CD4-positive, alpha-beta T cell (primary cell): ENCODE data around the gene PHLDB3. TPM values are rescaled to one million over a fixed set of nuclear protein-coding genes. Genes with fewer than 3 reads are reported as not detected.
A peak's percentile ranks its signal among the peaks of the same experiment; 100 is the strongest.

ENCODE experiments used
- ATAC-seq: fragments of 200-7000 bp; cut with Tn5 transposase; one replicate; pipeline ENCODE4 v1.10.0; 2022; ENCODE audit warnings: mild to moderate bottlenecking; ENCODE audit not compliant: poor library complexity
- CTCF ChIA-PET: fragments of 350-600 bp; sonication (Branson Sonifier 250); formaldehyde crosslinking; loops from one replicate; lab custom pipeline; 2021; ENCODE audit warnings: antibody characterized with exemption, inconsistent platforms; lab: Charles Lee
- POLR2A ChIA-PET: fragments of 350-600 bp; sonication (Branson Sonifier 250); formaldehyde crosslinking; loops from one replicate; lab custom pipeline; 2021; ENCODE audit warnings: antibody characterized with exemption, inconsistent platforms; lab: Charles Lee
- DNase-seq, 14 experiments: peaks; one replicate each; pipeline ENCODE4 v3.0.0-alpha.2; 2013 to 2020; ENCODE audit warnings: mixed read lengths in 2 of 14
- H3K27ac ChIP-seq, 2 donors: one replicate each; pipeline versions ENCODE4 v1.5.1 to v1.7.0; 2013; ENCODE audit warnings: low read length in 2 of 2, low read depth in 1 of 2, mild to moderate bottlenecking in 1 of 2
- H3K27me3 ChIP-seq, 2 experiments: 1 replicate in 1 of 2; 2 replicates in 1 of 2; pipeline versions ENCODE4 v1.6.1 to v1.7.0; 2013; ENCODE audit warnings: low read length in 2 of 2, control low read depth in 1 of 2, mild to moderate bottlenecking in 1 of 2, moderate library complexity in 1 of 2; ENCODE audit not compliant: insufficient read depth in 2 of 2, control insufficient read depth in 1 of 2
- H3K36me3 ChIP-seq: one replicate; pipeline ENCODE4 v1.6.1; 2013; ENCODE audit warnings: low read length, control low read depth; ENCODE audit not compliant: insufficient read depth
- H3K4me1 ChIP-seq: one replicate; pipeline ENCODE4 v1.6.1; 2013; ENCODE audit warnings: low read length, control low read depth; ENCODE audit not compliant: insufficient read depth
- H3K4me3 ChIP-seq: one replicate; pipeline ENCODE4 v1.5.1; 2013; ENCODE audit warnings: mild to moderate bottlenecking, low read length, moderate library complexity
- H3K9me3 ChIP-seq, 2 experiments: 1 replicate in 1 of 2; 2 replicates in 1 of 2; pipeline versions ENCODE4 v1.6.1 to v1.7.0; 2013; ENCODE audit warnings: low read length in 2 of 2, mild to moderate bottlenecking in 2 of 2, control low read depth in 1 of 2, moderate library complexity in 1 of 2; ENCODE audit not compliant: control insufficient read depth in 1 of 2, insufficient read depth in 1 of 2
- H3K27ac Mint-ChIP-seq: one replicate; pipeline ENCODE4 v1.8.0; 2020; ENCODE audit warnings: mixed read lengths
- H3K27me3 Mint-ChIP-seq: one replicate; pipeline ENCODE4 v1.8.0; 2021; ENCODE audit warnings: mixed read lengths
- H3K36me3 Mint-ChIP-seq: one replicate; pipeline ENCODE4 v1.8.0; 2021; ENCODE audit warnings: low read depth, mixed read lengths
- H3K4me1 Mint-ChIP-seq: one replicate; pipeline ENCODE4 v1.8.0; 2021; ENCODE audit warnings: low read depth, mixed read lengths
- H3K4me3 Mint-ChIP-seq: one replicate; pipeline ENCODE4 v1.8.0; 2020; ENCODE audit warnings: mild to moderate bottlenecking, mixed read lengths
- H3K9me3 Mint-ChIP-seq: one replicate; pipeline ENCODE4 v1.8.0; 2020; ENCODE audit warnings: mixed read lengths
- intact Hi-C, 2 experiments: fragments of 100-400 bp; cut with DNase I in 1 of 2; cut with micrococcal nuclease in 1 of 2; formaldehyde crosslinking; loops; one replicate each; pipeline versions ENCODE4 v1.15.1 to v1.9.0; 2023 to 2025; cut with DNase I, micrococcal nuclease
- total RNA-seq, 174 experiments: library from RNA in 2 of 174; stranded (reverse) in 2 of 174; gene quantifications; one replicate each; pipeline ENCODE4 v1.2.3 and lab custom pipeline; 2021 to 2026
- TF ChIP-seq, protein P1 (sequence below): fragments of 200-600 bp; IDR thresholded peaks from one replicate; pipeline ENCODE4 v1.8.0; 2022; ENCODE audit warnings: antibody characterized with exemption, mild to moderate bottlenecking

PHLDB3 gene
- total RNA-seq, 2 experiments from 2014 or later = 75.1 to 77.4 TPM

DNA sequence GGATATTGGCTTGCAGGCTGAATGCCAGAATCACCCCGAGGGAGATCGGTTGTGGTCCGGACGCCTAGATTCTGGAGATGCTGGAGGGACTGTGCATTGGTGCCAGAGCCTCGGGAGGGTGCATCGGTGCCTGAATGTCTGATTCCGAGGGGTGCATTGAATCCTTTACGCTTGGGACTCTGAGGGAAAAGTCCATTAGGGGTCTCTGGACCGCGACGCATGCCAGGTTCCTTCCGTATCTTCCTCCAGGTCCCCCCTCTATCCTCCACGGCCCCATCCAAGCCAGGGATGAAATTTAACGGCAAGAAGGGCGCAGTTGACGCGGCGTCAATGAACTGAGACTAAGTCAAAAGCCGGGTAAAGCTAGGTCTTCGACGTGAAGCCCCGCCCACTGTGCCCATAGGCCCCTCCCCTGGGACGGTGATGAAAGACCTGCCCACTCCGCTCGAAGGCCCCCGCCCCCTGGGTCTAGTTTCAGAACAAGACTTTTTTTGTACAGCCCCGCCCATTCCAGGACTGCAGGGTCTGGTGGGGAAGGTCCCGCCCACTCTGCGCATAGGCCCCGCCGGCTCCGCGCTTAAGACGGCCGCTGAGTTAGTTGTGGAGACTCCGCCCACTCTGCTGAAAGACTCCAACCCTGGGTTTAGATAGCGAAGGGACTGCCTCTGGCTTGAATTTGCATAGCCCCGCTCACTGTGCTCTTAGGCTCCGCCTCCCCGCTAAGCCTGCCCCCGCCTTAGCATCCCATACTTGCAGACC lies 29.2 kb upstream of the PHLDB3 start:
- Mint-ChIP-seq H3K27ac (peak overlapping the region; percentile 92), H3K27me3 (no peaks in the 10 kb centered on the region), H3K9me3 (no peaks in the 10 kb centered on the region), H3K4me1 (peaks cover 21% of the 10 kb centered on the region), H3K4me3 (peak overlapping the region; percentile 96), H3K36me3 (peaks cover 20% of the 10 kb centered on the region)
- TF ChIP-seq, protein P1, sequence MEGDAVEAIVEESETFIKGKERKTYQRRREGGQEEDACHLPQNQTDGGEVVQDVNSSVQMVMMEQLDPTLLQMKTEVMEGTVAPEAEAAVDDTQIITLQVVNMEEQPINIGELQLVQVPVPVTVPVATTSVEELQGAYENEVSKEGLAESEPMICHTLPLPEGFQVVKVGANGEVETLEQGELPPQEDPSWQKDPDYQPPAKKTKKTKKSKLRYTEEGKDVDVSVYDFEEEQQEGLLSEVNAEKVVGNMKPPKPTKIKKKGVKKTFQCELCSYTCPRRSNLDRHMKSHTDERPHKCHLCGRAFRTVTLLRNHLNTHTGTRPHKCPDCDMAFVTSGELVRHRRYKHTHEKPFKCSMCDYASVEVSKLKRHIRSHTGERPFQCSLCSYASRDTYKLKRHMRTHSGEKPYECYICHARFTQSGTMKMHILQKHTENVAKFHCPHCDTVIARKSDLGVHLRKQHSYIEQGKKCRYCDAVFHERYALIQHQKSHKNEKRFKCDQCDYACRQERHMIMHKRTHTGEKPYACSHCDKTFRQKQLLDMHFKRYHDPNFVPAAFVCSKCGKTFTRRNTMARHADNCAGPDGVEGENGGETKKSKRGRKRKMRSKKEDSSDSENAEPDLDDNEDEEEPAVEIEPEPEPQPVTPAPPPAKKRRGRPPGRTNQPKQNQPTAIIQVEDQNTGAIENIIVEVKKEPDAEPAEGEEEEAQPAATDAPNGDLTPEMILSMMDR = no peak
- intact Hi-C loops = loop anchor here (1.0 to 10.0 kb wide), 3 partner anchors 42 to 221 kb away; partner anchors contain the start of genes PINLYP (in 1 of the 2), SMG9 (in 1 of the 2) and XRCC1 (in 1 of the 2)
- Histone ChIP-seq H3K9me3 (peaks cover 0 to 2% of the 10 kb centered on the region in 2 experiments), H3K4me1 (peaks cover 21% of the 10 kb centered on the region), H3K27ac (peak overlapping the region; percentile 53 to 61), H3K4me3 (peak overlapping the region; percentile 77), H3K27me3 (no peaks in the 10 kb centered on the region), H3K36me3 (peaks cover 5% of the 10 kb centered on the region)
- ChIA-PET CTCF (interaction anchor here (0.5 to 2.4 kb wide), 8 partner anchors 9 to 1094 kb away, joined by 3 to 8 read pairs (median 6); no protein-coding TSS in a partner anchor), POLR2A (interaction anchor here (0.5 to 4.9 kb wide), 13 partner anchors 9 to 221 kb away, joined by 3 to 44 read pairs (median 13); partner anchors contain the start of genes IRGQ, LYPD3, PHLDB3 and SMG9)
- ATAC-seq (peak; percentile 78), DNase-seq (peak; percentile 85 to 97 (median 92))

DNA sequence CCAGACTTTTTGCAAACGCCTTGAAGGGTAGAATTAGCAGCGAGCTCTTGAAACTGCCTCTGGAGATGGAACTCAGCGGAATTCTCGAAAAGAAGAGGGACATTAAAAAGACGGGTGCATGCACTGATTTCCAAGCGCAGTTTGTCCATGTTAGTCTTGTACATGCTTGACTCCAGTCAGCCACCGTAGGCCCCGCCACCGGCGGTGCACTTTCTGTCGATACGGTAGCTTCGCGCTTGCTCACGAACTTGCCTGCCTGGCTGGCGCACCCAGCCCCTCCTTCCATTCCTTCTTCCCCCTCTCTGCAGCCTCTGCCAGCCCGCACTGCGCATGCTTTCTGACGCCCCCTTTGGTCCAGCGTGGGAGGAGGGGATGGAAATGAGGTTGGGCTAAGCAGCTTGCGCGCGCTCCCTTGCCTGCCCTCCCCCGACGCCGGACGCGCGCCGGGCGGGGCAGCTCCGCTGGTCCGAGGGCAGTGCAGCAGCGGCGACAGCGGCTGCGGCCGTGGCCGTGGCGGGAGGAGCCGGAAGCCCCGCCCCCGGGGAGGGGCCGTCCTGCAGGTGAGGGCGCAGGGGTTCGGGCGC lies 28.5 kb upstream of the PHLDB3 start, which contains the start of gene ZNF575:
ZNF575 (plus strand) TSS at position 227 of the 584 bp plus-strand sequence. CDS start 1,235 bp downstream, outside the sequence.
- ATAC-seq (peak; percentile 48), DNase-seq (peak; percentile 70 to 93 (median 81))
- ChIA-PET CTCF (interaction anchor here (0.5 to 2.4 kb wide), 8 partner anchors 8 to 1094 kb away, joined by 3 to 8 read pairs (median 6); no protein-coding TSS in a partner anchor), POLR2A (interaction anchor here (0.5 to 4.9 kb wide), 16 partner anchors 8 to 222 kb away, joined by 3 to 44 read pairs (median 8); partner anchors contain the start of genes IRGQ, LYPD3, PHLDB3 and PINLYP)
- Mint-ChIP-seq H3K4me1 (peaks cover 21% of the 10 kb centered on the region), H3K27ac (peak within 1 kb of the TSS; percentile 92), H3K27me3 (no peaks in the 10 kb centered on the region), H3K36me3 (peaks cover 14% of the 10 kb centered on the region), H3K4me3 (peak within 1 kb of the TSS; percentile 96), H3K9me3 (no peaks in the 10 kb centered on the region)
- Histone ChIP-seq H3K4me1 (peaks cover 21% of the 10 kb centered on the region), H3K4me3 (peak within 1 kb of the TSS; percentile 77), H3K36me3 (no peaks in the 10 kb centered on the region), H3K27ac (peak within 1 kb of the TSS; percentile 53 to 61), H3K9me3 (no peaks in the 10 kb centered on the region), H3K27me3 (no peaks in the 10 kb centered on the region)
- TF ChIP-seq, protein P1 = peak; percentile 13
- intact Hi-C loops = loop anchor here (1.0 to 10.0 kb wide), 3 partner anchors 42 to 222 kb away; partner anchors contain the start of genes PINLYP (in 1 of the 2), SMG9 (in 1 of the 2) and XRCC1 (in 1 of the 2)

DNA sequence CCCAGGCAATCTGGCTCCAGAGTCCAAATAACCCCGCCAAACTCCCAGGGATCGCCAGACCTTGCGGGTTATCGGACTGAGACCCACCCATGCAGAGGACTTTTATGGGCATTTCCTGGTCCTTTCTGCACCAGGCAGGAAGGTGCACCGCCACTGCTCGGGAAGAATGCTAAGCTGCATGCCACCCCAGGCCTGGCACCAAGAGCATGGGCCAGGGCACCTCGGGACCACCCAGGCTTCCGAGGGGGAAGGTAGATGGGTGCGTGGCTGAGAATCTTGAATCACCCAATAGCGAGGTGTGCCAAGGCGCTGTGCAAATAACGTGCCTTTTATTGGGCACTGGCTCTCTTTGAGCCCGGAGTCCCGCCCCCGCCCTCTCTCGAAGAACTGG lies 28.0 kb upstream of the PHLDB3 start:
- Histone ChIP-seq H3K27ac (peak overlapping the region; percentile 28 to 61), H3K9me3 (no peaks in the 10 kb centered on the region), H3K27me3 (no peaks in the 10 kb centered on the region), H3K4me3 (peak overlapping the region; percentile 77), H3K36me3 (no peaks in the 10 kb centered on the region), H3K4me1 (peaks cover 25% of the 10 kb centered on the region)
- ChIA-PET CTCF (interaction anchor here (1.4 to 2.4 kb wide), 5 partner anchors 23 to 212 kb away, joined by 4 to 8 read pairs (median 7); no protein-coding TSS in a partner anchor), POLR2A (interaction anchor here (0.8 to 4.9 kb wide), 15 partner anchors 8 to 222 kb away, joined by 3 to 44 read pairs (median 12); partner anchors contain the start of genes IRGQ, LYPD3, PHLDB3 and PINLYP)
- Mint-ChIP-seq H3K36me3 (peaks cover 12% of the 10 kb centered on the region), H3K27me3 (no peaks in the 10 kb centered on the region), H3K4me3 (peak overlapping the region; percentile 96), H3K27ac (peak overlapping the region; percentile 92), H3K4me1 (peaks cover 21% of the 10 kb centered on the region), H3K9me3 (no peaks in the 10 kb centered on the region)
- peak; percentile 7 for ATAC-seq
- TF ChIP-seq, protein P1 = no peak
- DNase-seq = peak in 2 of 14 experiments; percentile 29 to 43
- intact Hi-C loops = loop anchor here in 1 of 2 experiments (10.0 kb wide), 1 partner anchor 222 kb away; the partner anchor contains the start of gene SMG9
